ENCODE results near the gene DAGLA.

DAGLA gene

GRCh38 chr11:61754534-61755482 is 74.6 kb downstream of the DAGLA start:
- no peak overlapping the region for H3K27ac ChIP-seq
- TF ChIP-seq, protein P1, sequence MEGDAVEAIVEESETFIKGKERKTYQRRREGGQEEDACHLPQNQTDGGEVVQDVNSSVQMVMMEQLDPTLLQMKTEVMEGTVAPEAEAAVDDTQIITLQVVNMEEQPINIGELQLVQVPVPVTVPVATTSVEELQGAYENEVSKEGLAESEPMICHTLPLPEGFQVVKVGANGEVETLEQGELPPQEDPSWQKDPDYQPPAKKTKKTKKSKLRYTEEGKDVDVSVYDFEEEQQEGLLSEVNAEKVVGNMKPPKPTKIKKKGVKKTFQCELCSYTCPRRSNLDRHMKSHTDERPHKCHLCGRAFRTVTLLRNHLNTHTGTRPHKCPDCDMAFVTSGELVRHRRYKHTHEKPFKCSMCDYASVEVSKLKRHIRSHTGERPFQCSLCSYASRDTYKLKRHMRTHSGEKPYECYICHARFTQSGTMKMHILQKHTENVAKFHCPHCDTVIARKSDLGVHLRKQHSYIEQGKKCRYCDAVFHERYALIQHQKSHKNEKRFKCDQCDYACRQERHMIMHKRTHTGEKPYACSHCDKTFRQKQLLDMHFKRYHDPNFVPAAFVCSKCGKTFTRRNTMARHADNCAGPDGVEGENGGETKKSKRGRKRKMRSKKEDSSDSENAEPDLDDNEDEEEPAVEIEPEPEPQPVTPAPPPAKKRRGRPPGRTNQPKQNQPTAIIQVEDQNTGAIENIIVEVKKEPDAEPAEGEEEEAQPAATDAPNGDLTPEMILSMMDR (conservative IDR thresholded peaks at IDR 0.05): no peak
- TF ChIP-seq ZFX (IDR thresholded peaks at IDR 0.05): no peak

DNA sequence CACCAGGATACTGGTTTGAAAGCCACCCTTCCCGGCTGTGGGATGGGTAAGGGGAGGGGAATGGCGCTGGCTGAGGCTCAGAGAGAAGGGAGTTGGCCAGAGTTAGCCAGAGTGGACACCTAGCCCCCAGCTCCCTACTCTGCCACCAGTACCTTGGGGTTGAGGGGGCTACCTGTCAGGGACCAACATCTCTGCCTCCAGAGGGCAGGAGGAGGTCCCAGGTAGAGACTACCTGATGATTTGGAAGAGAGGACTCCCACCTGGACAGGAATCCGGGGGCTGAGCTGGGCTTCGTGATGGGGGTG is 75.9 kb downstream of the DAGLA start:
- no peak overlapping the region for H3K27ac ChIP-seq
- TF ChIP-seq, protein P1 (conservative IDR thresholded peaks at IDR 0.05): no peak
- no peak for TF ChIP-seq ZFX (IDR thresholded peaks at IDR 0.05)

- no peak overlapping the region; the same call in 1 of the 2 replicates for H3K27ac ChIP-seq
- TF ChIP-seq, protein P1 (conservative IDR thresholded peaks at IDR 0.05): no peak
- TF ChIP-seq ZFX (IDR thresholded peaks at IDR 0.05): no peak
These were observed 76.4 kb downstream of the DAGLA start for GRCh38 chr11:61756452-61757212.

- TF ChIP-seq, protein P1 (conservative IDR thresholded peaks at IDR 0.05): no peak
- no peak for TF ChIP-seq ZFX (IDR thresholded peaks at IDR 0.05)
- H3K27ac ChIP-seq: no peak overlapping the region; the same call in 1 of the 2 replicates
These were observed 77.1 kb downstream of the DAGLA start for GRCh38 chr11:61757213-61757862.

GRCh38 chr11:61760946-61761345 is 80.8 kb downstream of the DAGLA start:
- no peak for TF ChIP-seq ZFX (IDR thresholded peaks at IDR 0.05)
- TF ChIP-seq, protein P1 (conservative IDR thresholded peaks at IDR 0.05): no peak
- no peak overlapping the region for H3K27ac ChIP-seq

- no peak for TF ChIP-seq ZFX (IDR thresholded peaks at IDR 0.05)
- TF ChIP-seq, protein P1 (conservative IDR thresholded peaks at IDR 0.05): no peak
- no peak overlapping the region for H3K27ac ChIP-seq
These were observed 81.4 kb downstream of the DAGLA start for GRCh38 chr11:61761440-61762222.
